GM20000 (cell line): ENCODE results near the gene PLXNA1.

ENCODE experiments used
- DNase-seq: peaks from one replicate; pipeline ENCODE4 v3.0.0; 2012; ENCODE audit warnings: low spot score
- CTCF ChIP-seq: IDR thresholded peaks from 2 replicates; pipeline ENCODE4 v1.5.1; 2012; ENCODE audit warnings: mild to moderate bottlenecking, control low read depth; ENCODE audit errors: extremely low read depth, missing control alignments

PLXNA1 gene

GRCh38 chr3:126998320-126998719 lies 15.4 kb downstream of the PLXNA1 start:
- no peak for TF ChIP-seq CTCF
- DNase-seq: no peak

DNA sequence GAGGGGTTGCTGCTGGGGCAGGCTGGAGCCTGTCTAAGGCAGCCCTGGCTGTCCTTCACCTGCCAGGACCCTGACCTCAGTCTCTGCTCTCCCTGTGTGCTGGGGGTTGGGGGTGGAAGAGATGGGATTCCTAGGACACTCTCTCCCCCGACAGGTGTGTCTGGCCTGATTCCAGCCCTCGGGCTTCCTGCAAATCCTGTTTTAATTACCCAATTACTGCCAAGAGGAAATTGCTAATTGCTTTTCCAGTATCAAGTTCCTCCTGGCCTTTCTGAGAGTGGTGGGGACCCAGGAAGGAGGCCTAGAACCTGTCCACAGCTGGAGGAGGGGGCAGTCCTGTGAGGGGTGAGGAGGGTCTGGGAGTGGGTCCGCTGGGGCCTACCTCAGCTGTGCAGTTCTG lies 15.8 kb downstream of the PLXNA1 start:
- TF ChIP-seq CTCF: no peak
- DNase-seq: no peak

GRCh38 chr3:126999383-126999782 lies 16.5 kb downstream of the PLXNA1 start:
- DNase-seq: no peak
- TF ChIP-seq CTCF: no peak

DNA sequence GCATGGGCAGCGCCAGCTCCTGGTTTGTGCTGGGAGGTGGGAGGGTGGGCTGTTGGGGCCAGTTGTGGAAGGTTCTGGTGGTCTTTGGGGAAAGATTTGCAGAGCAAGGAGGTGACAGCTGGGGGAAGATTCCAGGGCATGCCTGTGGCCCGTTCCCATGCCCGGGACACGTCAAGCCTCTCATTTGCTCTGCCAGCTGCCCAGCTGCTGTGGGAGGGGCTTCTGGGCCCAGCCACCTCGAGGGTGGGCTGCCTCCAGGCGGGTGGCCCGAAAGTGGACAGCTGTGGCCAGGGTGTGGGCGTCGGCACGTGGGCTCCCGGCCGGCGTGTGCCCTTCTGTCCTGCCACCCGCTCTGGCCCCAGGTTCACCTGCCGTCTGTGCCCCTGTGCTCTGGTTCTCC lies 17.2 kb downstream of the PLXNA1 start:
- TF ChIP-seq CTCF: no peak
- DNase-seq: no peak

- DNase-seq: no peak
- no peak for TF ChIP-seq CTCF
Measured at GRCh38 chr3:127000761-127001160, 17.8 kb downstream of the PLXNA1 start.

DNA sequence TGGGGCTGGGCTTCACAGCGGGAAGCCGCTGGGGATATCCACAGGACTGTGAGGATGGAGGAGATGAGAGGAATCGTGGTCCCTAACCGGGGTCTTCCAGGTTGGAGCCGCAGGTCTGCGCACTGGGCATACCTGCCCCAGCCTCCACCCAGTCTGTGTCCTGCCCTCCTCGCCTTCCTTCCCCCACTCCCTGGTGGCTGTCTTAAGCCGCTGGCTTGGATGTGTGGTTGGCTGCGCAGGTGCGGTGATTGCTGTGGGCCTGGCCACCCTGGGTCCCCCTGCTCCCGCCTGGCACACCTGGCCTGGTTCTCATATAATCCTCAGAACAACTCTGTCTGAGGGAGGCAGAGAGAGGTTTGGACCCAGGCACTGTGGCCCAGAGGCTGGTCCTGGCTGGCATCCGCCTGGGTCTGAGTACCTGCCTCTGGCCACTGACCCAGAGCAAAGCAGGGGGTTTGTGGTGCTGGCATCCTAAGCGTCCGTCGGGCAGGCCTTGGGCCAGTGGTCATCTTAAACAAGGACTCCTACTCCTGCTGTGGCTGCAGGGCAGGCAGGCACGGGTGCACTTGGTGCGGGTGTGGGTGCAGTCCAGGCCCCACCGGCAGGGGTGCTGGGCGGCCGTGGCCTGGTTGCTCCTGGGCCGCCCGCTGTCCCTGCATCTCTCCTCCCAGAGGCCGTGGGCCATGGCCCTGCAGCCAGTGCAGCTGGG lies 18.7 kb downstream of the PLXNA1 start:
- TF ChIP-seq CTCF: no peak
- DNase-seq: no peak

GRCh38 chr3:127002195-127003174 lies 19.6 kb downstream of the PLXNA1 start:
- TF ChIP-seq CTCF: no peak
- peak; percentile 78 for DNase-seq
